HG03280 (cell line): Measurements from ENCODE around the gene PDE3B.
"Not testable (repeated sequence)": the region's sequence is repeated elsewhere in the genome, so short reads cannot be mapped to it uniquely, and the experiment has no call there.

Source experiments
- ATAC-seq: cut with Tn5 transposase; IDR thresholded peaks from one replicate; pipeline ENCODE4 v1.9.1; 2021; ENCODE audit warnings: mild to moderate bottlenecking, moderate library complexity; ENCODE audit not compliant: unreplicated experiment

Gene PDE3B

GRCh38 chr11:14638561-14638960, 5.0 kb upstream of the PDE3B start:
- no peak for ATAC-seq

GRCh38 chr11:14641801-14642200, 1.8 kb upstream of the PDE3B start:
- ATAC-seq = no peak

DNA sequence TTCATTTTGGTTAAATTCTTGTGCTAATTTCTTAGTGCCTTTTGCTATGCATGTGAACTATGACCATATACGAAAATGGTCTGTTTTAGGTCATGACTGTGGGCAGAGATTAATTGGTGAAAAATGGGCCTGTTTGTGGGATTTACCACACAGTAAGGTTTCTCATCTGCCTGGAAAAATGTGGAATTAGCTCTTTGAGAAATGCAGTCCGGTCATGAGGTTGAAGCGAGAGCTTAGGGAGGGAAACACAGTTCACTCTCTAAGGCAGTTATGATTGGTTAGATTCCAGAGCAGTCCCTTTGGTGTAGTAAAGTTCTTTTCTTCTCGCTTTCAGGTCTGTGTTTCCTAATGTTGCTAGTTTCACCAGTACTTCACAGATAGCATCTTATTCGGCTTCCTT, 1.2 kb upstream of the PDE3B start:
- no peak for ATAC-seq

DNA sequence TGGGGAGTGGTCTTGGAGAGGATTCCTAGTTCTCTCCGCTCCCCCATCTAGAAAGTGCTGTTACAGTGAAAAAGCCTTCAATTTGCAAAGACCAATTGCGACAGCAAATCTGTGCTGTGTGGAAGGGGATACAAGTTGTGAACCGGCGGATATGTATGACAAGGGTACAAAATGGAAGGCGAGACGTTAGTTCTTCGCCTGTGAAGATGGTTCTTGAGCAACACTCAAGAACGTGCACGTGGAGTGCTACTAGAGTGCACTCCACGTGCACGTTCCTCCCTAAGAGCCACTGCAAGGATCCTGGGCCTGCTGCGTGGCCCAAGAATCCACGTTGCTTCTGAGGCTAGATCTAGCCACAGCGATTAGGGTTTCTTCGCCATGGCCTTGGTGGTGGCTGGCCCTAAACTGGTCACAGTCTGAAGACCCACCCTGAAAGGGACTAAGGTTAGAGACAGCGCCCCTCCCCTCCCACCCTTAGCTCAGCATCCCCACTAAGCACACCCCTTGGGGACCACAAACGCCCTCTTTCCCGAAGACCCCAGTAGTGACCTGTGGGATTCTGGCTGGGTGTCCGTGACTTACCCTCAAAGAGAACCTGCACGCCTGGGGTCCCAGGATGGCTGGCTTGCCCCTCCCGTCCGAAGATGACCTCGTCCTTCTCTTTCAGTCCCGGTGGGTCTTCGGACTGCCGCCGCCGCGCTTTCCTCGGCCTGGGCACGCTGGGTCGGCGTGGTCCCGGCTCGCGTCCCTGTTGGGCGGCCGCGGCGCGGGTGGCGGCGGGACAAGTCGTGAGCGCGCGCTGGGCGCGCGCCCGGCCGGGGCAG, 519 bp upstream of the PDE3B start:
- no peak for ATAC-seq

GRCh38 chr11:14644226-14645014, 816 bp downstream of the PDE3B start:
- peak; percentile 49 for ATAC-seq

DNA sequence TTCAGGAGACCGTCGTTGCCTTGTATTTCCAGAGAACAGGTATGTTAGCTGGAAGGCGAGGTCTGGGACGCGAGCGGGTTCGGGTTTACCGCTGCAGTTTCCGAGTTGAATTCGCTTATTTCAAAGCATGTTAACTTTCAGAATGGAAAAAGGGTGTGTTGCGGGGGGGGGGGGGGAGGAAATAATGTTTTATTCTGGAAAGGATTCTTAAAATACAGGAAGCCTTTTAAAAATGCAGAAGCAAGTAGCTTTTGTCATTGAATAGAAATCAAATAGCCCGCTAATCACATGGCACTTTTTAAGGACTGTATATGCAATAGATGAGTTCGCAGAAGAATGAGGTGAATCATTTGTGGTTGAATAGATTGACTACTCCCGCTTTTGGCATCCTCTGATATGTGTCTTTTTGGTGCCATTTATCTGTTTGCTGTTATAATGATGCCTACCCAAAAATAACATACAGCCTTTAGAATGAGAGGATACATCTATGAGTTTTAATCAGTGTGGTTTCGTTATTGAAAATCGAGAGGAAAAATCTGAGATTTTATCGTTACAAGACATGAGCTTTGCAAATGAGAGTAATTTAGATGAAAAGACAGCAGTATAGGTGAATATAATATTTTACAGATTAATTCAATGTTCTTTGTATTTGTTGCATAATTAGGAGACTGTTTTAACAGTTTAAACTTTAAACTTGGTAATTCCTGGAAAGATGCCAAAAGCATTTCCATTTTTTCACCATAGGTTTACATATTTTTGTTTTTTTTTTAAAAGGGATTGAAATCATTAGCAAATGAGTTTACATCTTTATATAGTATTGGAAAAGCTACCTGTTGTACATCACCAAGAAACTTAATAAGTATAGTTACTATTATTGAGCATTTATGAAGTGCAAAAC, 1.7 kb downstream of the PDE3B start:
- ATAC-seq = no peak

GRCh38 chr11:14645985-14646900, 2.6 kb downstream of the PDE3B start:
- no peak for ATAC-seq

- no peak for ATAC-seq
Observed at GRCh38 chr11:14650064-14650463, 6.5 kb downstream of the PDE3B start.

DNA sequence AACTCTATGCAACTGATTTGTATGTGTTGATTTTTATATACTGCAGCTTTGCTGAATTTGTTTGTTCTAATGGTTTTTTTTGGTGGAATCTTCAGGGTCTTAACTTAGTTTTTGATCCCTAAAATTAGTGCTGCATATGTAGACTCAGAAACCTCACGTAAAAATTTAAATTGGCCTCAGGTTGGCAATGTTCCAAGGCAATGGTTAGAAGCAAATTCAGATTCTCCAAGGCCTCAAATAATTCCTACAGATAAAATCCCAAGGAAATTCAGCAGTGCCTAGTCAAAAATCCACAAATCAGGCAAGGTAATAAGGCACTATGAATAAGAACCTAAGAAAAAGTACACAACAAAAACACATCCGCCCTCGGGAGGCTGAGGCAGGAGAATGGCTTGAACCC, 9.5 kb downstream of the PDE3B start:
- ATAC-seq = no peak

GRCh38 chr11:14655435-14655834, 11.8 kb downstream of the PDE3B start:
- no peak for ATAC-seq

- no peak for ATAC-seq
Observed at GRCh38 chr11:14656536-14657457, 13.2 kb downstream of the PDE3B start.

GRCh38 chr11:14657841-14658240, 14.2 kb downstream of the PDE3B start:
- no peak for ATAC-seq

DNA sequence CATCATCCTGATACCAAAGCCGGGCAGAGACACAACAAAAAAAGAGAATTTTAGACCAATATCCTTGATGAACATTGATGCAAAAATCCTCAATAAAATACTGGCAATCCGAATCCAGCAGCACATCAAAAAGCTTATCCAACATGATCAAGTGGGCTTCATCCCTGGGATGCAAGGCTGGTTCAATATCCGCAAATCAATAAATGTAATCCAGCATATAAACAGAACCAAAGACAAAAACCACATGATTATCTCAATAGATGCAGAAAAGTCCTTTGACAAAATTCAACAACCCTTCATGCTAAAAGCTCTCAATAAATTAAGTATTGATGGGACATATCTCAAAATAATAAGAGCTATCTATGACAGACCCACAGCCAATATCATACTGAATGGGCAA, 21.3 kb downstream of the PDE3B start:
- ATAC-seq = not testable (repeated sequence)

DNA sequence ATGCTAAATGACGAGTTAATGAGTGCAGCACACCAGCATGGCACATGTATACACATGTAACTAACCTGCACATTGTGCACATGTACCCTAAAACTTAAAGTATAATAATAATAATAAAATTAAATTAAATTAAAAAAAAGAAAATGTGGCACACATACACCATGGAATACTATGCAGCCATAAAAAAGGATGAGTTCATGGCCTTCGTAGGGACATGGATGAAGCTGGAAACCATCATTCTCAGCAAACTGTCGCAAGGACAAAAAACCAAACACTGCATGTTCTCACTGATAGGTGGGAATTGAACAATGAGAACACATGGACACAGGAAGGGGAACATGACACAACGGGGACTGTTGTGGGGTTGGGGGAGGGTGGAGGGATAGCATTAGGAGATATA, 23.7 kb downstream of the PDE3B start:
- ATAC-seq = not testable (repeated sequence)

DNA sequence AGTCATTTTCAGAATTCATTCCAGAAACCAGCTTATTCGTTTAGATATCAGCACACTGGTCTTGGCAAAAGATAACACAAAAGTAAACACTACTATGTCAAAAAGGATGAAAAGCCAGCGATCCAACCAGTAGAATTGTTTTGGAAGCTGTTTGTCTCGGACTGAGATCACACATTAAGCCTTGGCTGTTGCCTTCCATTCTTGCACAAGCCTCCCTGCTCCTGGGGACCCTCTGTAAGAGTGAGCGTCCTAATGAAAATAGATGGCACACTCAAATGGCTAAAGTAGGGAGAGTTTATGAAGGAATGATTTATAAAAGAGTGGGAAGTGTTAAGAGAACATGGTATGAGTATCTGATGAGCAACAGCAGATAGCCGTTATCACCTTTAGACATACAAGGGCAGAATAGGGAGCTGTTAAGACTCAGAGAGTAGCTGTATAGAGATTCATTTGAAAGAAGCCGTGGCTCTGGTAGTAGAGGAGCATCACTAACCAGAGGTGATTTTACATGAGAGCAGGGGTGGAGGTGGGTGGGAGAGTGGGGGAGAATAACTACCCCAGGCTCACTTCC, 25.2 kb downstream of the PDE3B start:
- ATAC-seq = no peak

GRCh38 chr11:14669499-14669898, 25.9 kb downstream of the PDE3B start:
- ATAC-seq = no peak

DNA sequence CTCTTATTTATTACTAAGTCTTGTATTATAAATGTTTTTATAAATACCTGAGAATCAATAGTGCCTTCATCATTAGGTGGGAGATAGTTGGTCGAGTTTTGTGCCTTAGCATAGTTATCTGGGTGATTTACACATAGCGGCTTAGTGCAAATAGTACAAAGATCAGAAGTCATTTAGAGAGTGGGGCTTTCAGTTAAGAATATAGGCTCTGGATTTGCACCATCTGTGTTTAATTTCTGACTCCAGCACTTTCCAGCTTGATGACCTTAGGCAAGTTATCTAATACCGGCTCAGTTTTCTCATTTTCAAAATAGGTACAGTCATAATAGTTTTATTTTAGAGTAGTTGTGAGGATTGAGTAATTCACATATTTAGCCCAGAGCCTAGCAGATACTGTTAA, 26.4 kb downstream of the PDE3B start:
- no peak for ATAC-seq

GRCh38 chr11:14672635-14673034, 29.0 kb downstream of the PDE3B start:
- no peak for ATAC-seq

GRCh38 chr11:14673421-14673820, 29.8 kb downstream of the PDE3B start:
- no peak for ATAC-seq
